Sciatic nerve (tissue), 2 donors: ENCODE results near the gene PIAS4. TPM values are rescaled to one million over a fixed set of nuclear protein-coding genes. Genes with fewer than 3 reads are reported as not detected.
A peak's percentile ranks its signal among the peaks of the same experiment; 100 is the strongest.

Experiments
- ATAC-seq: fragments of 200-7000 bp; cut with Tn5 transposase; one replicate; pipeline ENCODE4 v1.9.1; 2020; ENCODE audit warnings: mild to moderate bottlenecking, moderate library complexity
- DNase-seq: peaks from one replicate; pipeline ENCODE4 v3.0.0-alpha.2; 2020; ENCODE audit warnings: low spot score
- intact Hi-C: fragments of 100-400 bp; cut with DNase I; formaldehyde crosslinking; loops from one replicate; pipeline ENCODE4 v1.14.2; 2022
- total RNA-seq: library from RNA; stranded (reverse); fragmentation: NEBNext Ultra II Directional; extraction: Animal tissue kit (Norgen Biotek cat#: 25700); gene quantifications from one replicate; pipeline ENCODE4 v1.2.1, GENCODE V29; 2021
- donor health status: DM: no; HTN: no; CAD: no.
- donor health status: DM: no; HTN: no; CAD: no.

PIAS4 gene
- total RNA-seq, 1 donor from 2014 or later, result 33.4 TPM

DNA sequence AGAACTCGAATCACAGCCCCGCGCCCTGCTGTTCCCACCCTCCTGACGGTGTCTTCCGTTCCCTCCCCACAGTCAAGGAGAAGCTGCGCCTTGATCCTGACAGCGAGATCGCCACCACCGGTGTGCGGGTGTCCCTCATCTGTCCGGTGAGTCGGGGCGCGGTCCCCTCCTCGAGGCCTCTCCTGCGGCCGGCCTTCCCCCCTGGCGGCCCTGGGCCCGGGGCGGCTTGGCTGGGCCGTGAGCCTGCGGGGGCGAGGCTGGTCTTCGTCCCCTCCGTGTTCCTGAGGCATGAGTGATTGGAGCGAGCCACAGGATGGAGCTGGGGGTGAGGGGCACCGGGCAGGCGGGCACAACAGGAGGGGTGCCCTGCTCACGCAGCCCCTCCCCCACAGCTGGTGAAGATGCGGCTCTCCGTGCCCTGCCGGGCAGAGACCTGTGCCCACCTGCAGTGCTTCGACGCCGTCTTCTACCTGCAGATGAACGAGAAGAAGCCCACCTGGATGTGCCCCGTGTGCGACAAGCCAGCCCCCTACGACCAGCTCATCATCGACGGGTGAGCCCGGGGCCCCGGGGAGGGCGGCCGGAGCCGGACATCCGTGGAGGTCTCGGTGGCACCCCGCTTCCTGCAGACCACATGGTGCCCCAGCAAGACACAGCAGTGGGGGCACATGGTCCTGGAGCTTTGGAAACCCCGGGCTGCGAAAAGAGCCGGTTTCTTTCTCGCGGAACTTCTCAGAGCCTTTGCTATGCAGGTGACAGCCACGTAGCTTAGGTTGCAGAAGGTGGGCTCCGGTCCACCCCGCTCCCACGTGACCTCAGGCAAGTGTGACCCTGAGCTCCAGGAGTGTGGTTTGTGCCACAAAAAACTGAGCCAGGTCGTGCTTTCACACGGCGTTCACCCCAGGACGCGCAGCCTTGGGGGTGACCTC lies 25.8 kb downstream of the PIAS4 start:
- intact Hi-C loops, result no loop called here
- no peak for ATAC-seq
- DNase-seq, result no peak

DNA sequence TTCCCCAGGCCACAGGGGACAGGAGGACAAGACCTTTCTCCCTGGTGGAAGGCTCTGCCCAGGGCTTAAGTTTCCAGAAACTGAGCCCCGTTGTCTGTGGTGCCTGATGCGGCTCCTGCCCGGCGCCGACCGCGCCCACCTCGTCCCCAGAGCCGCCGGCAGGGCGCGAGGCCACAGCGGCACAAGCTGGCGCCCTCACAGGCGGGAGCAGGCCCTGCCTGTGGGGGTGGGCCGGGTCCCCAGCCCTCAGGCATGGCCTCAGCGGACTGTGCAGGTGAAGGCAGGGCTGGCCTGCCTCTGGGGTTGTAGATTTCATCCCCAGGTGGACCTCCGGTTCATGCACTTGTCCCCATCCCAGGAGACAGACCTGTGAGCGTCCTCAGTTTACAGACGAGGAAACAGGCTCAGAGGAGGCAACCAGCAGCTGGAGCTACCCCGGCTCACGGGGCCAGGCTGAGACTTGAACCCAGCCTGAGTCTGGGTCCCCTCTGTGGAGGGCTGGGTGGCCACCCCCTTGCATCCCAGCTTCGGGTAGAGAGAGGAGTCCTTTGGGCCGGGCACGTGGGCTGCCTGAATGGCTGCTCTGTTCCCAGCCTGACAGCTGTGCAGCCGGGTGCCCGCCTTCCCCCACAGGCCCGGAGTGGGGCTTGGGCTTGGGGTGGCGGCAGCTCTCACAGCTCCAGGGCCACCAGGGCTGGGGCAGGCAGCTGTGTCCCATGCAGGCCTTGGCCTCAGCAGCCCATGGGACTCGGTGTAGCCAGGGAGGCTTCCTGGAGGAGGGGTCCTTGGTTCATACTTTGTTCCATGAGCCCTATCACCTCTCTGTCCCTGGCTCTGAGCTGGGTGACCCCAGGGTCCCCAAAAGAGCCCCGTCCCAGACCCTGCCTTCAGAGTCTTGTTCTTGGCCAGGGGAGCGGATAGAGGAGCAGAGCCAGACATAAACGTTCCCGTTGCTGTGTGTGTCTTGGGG lies 26.8 kb downstream of the PIAS4 start:
- peak; percentile 57 for ATAC-seq
- intact Hi-C loops, result no loop called here
- DNase-seq, result no peak

DNA sequence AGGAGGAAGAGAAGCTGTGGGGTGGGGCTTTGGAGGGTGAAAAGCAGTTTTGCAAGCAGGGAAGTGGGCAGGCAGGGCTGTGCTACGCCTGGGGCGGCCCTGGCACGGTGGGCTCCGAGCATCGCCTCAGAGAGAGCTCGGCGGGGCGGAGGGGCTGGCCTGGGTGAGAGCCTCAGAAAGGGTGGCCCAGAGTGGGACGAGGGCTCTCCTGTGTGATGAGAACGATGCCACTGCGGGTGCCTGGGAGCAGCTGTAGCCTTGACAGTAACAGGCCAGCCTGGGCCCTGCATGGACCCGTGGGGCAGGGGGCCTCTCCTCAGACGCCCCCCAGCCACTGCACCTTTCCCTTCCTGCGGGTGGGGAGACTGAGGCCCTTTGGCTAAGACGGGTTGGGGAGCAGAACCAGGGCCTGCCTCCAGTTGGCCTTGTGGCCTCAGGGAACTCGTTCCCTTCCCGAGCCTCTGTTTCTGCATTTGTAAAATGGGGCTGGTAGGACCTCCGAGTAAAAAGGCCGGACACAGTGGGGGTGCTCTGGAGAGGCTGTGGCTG lies 27.6 kb downstream of the PIAS4 start:
- no peak for DNase-seq
- intact Hi-C loops, result no loop called here
- no peak for ATAC-seq

DNA sequence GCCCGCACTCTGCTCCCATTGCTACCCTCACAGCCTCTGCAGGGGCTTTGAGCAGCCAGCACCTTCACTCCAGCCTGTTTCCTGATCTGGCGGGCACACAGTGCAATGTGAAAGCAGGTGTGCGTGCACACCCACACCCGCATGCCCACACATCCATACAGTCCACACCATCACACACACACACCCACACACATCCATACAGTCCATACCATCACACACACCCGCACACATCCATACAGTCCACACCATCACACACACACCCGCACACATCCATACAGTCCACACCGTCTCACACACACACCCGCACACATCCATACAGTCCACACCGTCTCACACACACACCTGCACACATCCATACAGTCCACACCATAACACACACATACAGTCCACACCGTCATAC lies 28.0 kb downstream of the PIAS4 start:
- intact Hi-C loops, result no loop called here
- DNase-seq, result no peak
- no peak for ATAC-seq

DNA sequence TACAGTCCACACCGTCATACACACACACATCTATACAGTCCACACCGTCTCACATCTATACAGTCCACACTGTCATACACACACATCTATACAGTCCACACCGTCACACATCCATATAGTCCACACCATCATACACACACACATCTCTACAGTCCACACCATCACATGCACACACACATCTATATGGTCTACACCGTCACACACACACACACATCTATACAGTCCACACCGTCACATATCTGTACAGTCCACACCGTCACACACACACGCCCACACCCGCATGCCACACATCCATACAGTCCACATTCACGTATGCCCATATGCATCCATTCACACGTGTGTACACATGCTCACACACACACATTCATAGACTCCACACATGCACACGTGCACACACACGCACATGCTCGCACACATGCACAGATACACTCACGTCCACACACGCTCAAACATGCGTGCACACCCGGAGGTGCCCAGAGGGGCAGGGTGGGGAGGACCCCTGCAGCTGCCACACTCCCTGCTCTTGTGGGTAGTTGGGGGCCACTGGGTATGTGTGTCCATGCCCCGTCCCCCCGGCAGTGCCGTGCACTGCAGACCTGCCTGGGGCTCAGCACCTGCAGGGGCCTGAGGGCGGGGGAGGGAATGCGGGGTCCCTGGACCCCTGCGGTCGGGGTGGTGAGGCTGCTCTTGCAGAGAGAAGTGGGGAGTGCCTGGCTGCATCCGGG lies 29.2 kb downstream of the PIAS4 start:
- ATAC-seq (no peak), DNase-seq (no peak)
- intact Hi-C loops, result no loop called here

DNA sequence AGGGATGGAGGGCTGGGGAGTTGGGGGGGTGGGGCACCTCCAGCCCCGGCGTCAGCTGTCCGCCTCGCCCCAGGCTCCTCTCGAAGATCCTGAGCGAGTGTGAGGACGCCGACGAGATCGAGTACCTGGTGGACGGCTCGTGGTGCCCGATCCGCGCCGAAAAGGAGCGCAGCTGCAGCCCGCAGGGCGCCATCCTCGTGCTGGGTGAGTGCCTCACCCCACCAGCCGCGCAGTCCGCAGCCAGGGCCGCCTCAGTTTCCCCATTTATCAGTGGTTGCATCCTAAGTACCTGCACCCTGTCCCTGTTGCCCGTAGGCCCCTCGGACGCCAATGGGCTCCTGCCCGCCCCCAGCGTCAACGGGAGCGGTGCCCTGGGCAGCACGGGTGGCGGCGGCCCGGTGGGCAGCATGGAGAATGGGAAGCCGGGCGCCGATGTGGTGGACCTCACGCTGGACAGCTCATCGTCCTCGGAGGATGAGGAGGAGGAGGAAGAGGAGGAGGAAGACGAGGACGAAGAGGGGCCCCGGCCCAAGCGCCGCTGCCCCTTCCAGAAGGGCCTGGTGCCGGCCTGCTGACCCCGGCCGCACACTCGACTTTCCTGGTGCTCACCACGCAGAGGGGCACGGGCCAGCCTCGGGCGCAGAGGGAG lies 29.9 kb downstream of the PIAS4 start:
- ATAC-seq (no peak), DNase-seq (no peak)
- intact Hi-C loops, result no loop called here

DNA sequence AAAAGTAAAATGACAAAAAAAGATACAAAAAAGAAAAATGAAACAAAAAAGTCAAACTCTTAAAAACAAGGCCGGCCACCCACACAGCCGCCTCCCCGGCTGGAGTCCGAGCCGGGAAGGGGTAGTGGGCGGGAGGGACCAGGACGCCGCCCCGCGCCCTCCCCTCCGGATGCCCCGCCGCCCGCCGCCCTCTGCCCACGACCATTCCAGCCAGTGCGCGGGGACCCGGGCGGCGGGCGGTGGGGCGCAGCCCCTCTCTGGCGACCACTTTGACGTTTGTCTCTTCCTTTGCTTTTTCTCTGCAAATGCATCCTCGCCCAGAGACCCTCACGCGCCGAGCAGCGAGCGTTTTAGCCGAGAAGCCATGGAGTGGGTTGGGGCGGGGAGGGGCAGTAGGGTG lies 30.5 kb downstream of the PIAS4 start:
- intact Hi-C loops, result no loop called here
- DNase-seq (no peak), ATAC-seq (no peak)

DNA sequence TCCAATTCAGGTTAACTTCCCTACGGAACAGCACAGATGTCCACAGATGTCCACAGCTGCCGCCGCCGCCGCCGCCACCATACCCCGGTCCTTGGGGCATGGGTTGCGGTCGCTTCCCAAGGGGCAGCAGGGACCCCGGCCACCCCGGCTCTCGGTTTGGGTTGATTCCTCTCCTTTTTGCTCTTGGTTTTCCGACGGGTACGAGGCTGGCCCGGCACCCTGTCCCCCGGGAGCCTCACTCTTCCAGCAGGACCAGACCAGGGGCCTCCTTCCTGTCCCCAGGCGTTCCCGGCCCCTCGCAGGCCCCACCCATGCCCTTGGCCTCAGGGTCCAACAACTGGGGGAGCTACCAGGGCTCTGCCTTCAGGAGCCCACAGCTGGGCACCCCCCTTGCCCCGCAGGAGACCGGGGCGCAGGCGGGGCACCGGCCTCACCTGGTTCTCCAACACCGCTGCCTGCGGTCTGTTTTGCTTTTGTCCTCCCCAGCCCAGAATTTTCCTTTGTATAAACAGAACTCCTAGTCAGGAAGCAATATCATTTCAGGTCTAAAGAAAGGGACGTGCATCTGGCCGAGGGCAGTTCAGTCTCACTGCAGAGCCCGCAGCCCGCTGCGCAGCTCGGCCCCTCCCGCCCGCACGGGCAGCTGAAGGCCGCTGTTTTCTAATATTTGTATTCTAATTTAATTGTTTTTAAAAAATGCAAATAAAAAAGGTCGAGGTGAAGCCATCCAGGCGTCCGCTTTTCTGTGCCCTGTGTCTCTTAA lies 31.3 kb downstream of the PIAS4 start:
- no peak for ATAC-seq
- DNase-seq, result no peak
- intact Hi-C loops, result no loop called here

DNA sequence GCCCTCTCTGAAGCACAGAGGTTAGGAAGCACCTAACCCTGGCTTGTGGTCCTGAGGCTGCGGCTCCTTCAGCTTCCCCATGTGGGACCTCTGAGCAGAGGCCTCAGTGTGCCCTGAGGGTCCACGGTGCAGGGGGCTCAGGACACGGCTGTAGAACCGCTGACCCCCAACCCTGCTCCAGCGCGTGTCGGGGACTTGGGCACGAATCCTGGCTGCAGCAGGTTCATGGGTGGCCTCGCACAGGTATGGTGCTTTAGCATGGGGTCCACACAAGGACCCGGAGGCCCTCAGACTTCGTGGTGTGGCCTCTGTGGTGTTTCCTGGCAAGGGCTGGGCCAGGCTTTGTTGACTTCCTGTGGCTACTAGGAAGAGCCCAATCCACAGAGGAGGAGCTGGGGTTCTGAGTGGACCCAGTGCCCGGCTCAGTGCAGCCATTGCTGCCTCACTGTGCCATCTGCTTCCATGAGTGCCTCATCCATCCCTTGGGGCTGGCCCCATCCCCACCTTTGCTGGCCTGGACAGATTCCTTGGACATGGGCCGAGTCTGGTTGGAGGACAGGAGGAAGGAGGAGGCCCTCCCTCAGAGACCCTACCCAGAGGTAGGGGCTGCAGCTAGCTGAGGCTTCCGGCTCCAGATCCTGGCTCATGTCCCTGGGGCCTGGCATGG lies 34.7 kb downstream of the PIAS4 start:
- DNase-seq (no peak), ATAC-seq (peak; percentile 3)
- intact Hi-C loops, result no loop called here

DNA sequence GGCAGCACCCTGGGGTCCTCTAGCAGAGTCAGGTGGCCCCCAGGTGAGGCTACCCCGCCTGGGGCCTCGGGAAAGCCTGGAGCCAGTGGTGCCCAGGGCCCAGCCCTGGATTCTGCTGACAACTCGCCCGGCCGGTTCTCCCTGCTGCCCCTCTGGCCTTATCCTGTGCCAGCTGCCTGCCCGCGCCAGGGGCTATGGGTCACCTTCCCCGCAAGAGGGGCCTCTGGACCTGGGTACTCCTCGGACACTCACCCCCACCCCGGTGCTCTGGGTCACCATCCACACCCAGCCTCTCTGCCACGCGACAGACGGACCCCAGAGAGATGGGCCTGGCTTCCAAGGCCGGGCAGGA lies 35.2 kb downstream of the PIAS4 start:
- intact Hi-C loops, result no loop called here
- ATAC-seq, result peak; percentile 20
- DNase-seq, result no peak

DNA sequence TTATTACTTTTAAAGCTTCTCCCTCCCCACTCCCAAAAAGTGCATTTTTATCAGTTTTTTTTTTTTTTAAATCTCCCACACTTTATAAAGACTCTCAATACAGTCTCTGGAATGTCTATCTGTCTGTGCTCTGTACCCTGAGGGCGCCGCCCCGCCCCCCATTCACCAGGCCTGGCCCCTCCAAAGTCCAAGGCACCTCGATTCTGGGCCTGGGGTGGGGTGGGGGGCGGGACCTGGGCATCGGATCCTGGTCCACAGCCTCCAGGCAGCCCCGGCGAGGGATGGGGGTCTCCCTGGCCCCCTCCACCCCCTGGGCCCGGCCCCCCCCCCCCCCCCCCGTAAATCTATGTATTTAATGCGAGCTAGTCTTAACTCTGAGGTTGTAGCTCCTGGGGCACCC lies 35.9 kb downstream of the PIAS4 start:
- no peak for DNase-seq
- ATAC-seq, result no peak
- intact Hi-C loops, result no loop called here

DNA sequence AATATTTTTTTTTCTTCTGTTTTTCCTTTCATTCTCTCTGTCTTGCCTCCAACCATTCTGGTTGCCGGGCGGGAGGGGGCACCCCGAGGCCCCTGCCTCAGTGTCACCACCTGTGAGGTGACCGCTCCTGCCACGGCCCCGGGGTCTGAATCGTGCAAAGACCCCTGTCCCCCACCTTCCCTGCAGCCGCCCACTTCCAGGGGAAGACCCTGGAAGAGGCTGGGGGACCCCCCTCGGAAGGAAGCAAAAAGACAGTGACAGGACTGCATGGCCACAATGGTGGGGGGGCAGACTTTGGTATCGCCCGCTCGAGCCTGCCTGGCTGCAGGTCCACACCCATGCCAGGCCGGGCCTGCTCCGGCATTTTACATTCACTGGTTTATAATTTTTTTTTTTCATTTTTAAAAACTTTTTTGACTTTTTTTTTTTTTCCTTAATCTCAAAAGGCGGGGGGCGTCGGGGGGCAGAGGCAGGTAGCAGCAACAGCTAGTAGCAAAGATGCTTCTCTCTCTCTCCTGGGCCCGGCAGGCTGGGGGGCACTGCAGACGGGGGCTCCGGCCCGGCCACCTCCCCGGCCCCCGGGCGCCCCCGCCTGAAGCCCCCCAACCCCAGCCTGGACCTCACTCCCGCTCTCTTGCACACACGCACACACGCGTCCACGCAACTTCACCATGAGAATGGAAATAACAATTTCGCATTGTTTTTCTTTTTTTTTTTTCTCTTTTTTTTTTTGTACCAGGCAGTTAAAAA lies 36.6 kb downstream of the PIAS4 start:
- ATAC-seq, result no peak
- no peak for DNase-seq
- intact Hi-C loops, result no loop called here

DNA sequence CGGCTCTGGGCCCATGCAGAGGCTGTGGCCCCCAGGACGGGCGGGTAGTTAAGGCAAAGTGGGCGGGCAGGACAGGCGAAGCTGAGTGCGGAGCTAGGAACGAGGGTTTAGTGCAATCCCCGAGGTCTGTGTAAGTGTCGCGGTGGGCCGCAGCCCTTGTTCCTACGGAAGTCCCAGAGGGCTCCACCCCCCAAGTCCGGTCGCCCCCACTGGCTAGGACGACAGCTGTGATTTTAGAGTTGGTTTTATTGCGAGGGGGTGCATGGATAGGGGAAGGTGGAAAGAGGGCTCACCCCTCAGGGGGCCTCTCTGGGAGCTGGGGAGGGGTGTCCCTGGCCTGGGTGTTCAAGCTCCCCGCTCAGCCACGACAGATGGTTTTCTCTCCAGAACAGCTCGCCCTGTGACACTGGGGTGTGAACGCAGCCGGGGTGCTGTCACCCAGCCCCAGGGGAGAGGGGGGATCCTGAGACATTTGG lies 37.5 kb downstream of the PIAS4 start:
- intact Hi-C loops, result no loop called here
- DNase-seq, result no peak

DNA sequence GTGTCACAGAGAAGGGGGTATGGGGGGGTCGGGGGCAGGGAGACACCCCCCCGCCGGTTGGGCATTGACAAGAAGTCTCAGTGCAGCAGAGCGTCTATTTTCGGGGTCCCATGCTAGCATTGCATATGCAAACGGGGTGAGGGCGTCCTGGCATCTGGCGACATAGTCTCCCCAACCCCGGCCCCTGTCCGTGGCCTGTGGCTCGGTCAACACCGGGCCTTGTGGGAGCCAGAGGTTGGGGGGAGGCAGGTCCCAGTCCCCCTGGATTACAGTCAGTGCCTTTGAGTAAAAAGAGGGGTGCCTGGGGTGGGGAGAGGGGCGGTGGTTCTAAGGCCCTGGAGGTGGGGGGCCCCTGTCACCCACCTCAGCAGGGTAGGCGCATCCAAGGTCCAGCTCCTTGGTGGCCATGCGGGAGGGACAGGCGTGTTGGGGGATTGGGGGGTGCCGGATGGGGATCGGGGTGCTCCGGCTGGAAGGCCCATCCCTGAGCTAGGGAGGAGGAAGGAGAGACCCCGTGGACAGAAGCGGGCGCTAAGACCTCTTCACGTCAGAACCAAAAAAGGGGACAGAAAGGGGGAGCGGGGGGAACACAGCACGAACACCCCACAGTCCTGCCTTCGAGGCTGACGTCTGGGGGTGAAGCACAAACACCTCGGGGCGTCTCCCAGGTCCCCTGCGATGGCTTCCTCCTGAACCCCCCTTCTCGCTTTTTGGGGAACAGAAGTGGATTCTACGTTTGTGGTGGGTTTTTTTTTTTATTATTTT lies 38.2 kb downstream of the PIAS4 start:
- DNase-seq (no peak), ATAC-seq (no peak)
- intact Hi-C loops, result no loop called here

More for the DNA sequence above, 37.5 kb downstream of the PIAS4 start:
- peak; percentile 19 for ATAC-seq

DNA sequence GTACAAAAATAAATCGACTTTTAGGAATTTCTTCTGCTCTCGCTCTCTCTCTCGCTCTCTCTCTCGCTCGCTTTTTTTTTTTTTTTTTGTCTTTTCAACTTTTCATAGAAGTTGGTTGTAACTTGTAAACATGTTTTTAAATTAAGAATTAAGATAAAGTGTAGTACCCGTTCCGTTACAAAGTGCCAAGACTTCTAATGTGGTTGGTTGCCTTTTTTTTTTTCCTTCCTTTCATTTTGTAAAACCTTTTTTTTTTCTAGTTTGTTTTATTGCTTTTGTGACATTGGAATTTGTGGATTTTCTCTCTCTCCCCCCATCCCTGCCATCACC lies 38.8 kb downstream of the PIAS4 start:
- no peak for ATAC-seq
- intact Hi-C loops, result no loop called here
- DNase-seq, result no peak
